Measurements from ENCODE around the gene ZC3H7A. TPM values are rescaled to one million over a fixed set of nuclear protein-coding genes. Genes with fewer than 3 reads are reported as not detected.

Gene ZC3H7A
- total RNA-seq, 1 experiment from 2014 or later, result 42.0 TPM

GRCh38 chr16:11719762-11720161, 77.3 kb downstream of the ZC3H7A start:
- Histone ChIP-seq H3K9me3 (no peaks in the 10 kb centered on the region), H3K36me3 (ENCODE audit: control insufficient read depth, insufficient read depth, low read length) (no peaks in the 10 kb centered on the region; the same call in 1 of the 2 replicates), H3K4me1 (no peaks in the 10 kb centered on the region), H3K4me3 (ENCODE audit: low read depth, low read length) (no peak overlapping the region), H3K27me3 (replicated peaks; ENCODE audit: control insufficient read depth, insufficient read depth, low read length) (no peaks in the 10 kb centered on the region)
- DNase-seq, result no peak
- Mint-ChIP-seq H3K27ac (ENCODE audit: unreplicated experiment) (no peak overlapping the region), H3K9me3 (ENCODE audit: unreplicated experiment) (no peaks in the 10 kb centered on the region), H3K4me1 (ENCODE audit: low read depth, unreplicated experiment) (peaks cover 13% of the 10 kb centered on the region), H3K27me3 (ENCODE audit: insufficient read depth, unreplicated experiment) (no peaks in the 10 kb centered on the region), H3K4me3 (ENCODE audit: unreplicated experiment) (no peak overlapping the region), H3K36me3 (ENCODE audit: insufficient read depth, unreplicated experiment) (peaks cover 52% of the 10 kb centered on the region)
- intact Hi-C loops (cut with micrococcal nuclease; ENCODE audit: unreplicated experiment), result no loop called here
- BruUV-seq (replicated peaks), result no TSS peak
- ChIA-PET CTCF (no interaction called here), POLR2A (interaction anchor here (0.6 kb wide), 1 partner anchor 77 kb away, joined by 3 read pairs; the partner anchor contains the start of gene ZC3H7A)
- no peak for TF ChIP-seq CTCF (IDR thresholded peaks at IDR 0.05; ENCODE audit: insufficient read depth in 1 of 2, low read depth in 1 of 2, low read length in 1 of 2, severe bottlenecking in 1 of 2, unreplicated experiment in 1 of 2)

GRCh38 chr16:11719171-11719570, 77.9 kb downstream of the ZC3H7A start:
- H3K4me3 ChIP-seq (ENCODE audit: low read depth, low read length), result no peak overlapping the region
- ChIA-PET POLR2A (interaction anchor here (0.6 kb wide), 1 partner anchor 78 kb away, joined by 3 read pairs; the partner anchor contains the start of gene ZC3H7A), CTCF (interaction anchor here (1.1 kb wide), 1 partner anchor 13 kb away, joined by 3 read pairs; no protein-coding TSS in a partner anchor)
- no peaks in the 10 kb centered on the region for H3K36me3 ChIP-seq (ENCODE audit: control insufficient read depth, insufficient read depth, low read length)
- Mint-ChIP-seq H3K27ac (ENCODE audit: unreplicated experiment) (no peak overlapping the region), H3K27me3 (ENCODE audit: insufficient read depth, unreplicated experiment) (no peaks in the 10 kb centered on the region), H3K36me3 (ENCODE audit: insufficient read depth, unreplicated experiment) (peaks cover 52% of the 10 kb centered on the region), H3K4me3 (ENCODE audit: unreplicated experiment) (no peak overlapping the region), H3K4me1 (ENCODE audit: low read depth, unreplicated experiment) (peaks cover 13% of the 10 kb centered on the region), H3K9me3 (ENCODE audit: unreplicated experiment) (no peaks in the 10 kb centered on the region)
- H3K4me1 ChIP-seq, result no peaks in the 10 kb centered on the region
- no peak for DNase-seq
- BruUV-seq (replicated peaks), result TSS peak; percentile 9
- no peaks in the 10 kb centered on the region for H3K9me3 ChIP-seq
- H3K27me3 ChIP-seq (replicated peaks; ENCODE audit: control insufficient read depth, insufficient read depth, low read length), result no peaks in the 10 kb centered on the region
- TF ChIP-seq CTCF (IDR thresholded peaks at IDR 0.05; ENCODE audit: insufficient read depth in 1 of 2, low read depth in 1 of 2, low read length in 1 of 2, severe bottlenecking in 1 of 2, unreplicated experiment in 1 of 2), result no peak
- intact Hi-C loops (cut with micrococcal nuclease; ENCODE audit: unreplicated experiment), result no loop called here

- DNase-seq, result no peak
- ChIA-PET POLR2A (interaction anchor here (0.5 kb wide), 1 partner anchor 49 kb away, joined by 5 read pairs; no protein-coding TSS in a partner anchor), CTCF (interaction anchor here (0.7 kb wide), 1 partner anchor 186 kb away, joined by 3 read pairs; no protein-coding TSS in a partner anchor)
- no peaks in the 10 kb centered on the region for H3K36me3 ChIP-seq (ENCODE audit: control insufficient read depth, insufficient read depth, low read length)
- intact Hi-C loops (cut with micrococcal nuclease; ENCODE audit: unreplicated experiment), result no loop called here
- H3K4me3 ChIP-seq (ENCODE audit: low read depth, low read length), result no peak overlapping the region
- H3K9me3 Mint-ChIP-seq (ENCODE audit: unreplicated experiment), result no peaks in the 10 kb centered on the region
- no peak overlapping the region for H3K4me3 Mint-ChIP-seq (ENCODE audit: unreplicated experiment)
- no peaks in the 10 kb centered on the region for H3K27me3 ChIP-seq (replicated peaks; ENCODE audit: control insufficient read depth, insufficient read depth, low read length)
- no peaks in the 10 kb centered on the region for H3K4me1 ChIP-seq
- no peaks in the 10 kb centered on the region for H3K27me3 Mint-ChIP-seq (ENCODE audit: insufficient read depth, unreplicated experiment)
- H3K27ac Mint-ChIP-seq (ENCODE audit: unreplicated experiment), result peak overlapping the region; percentile 45
- no peak for TF ChIP-seq CTCF (IDR thresholded peaks at IDR 0.05; ENCODE audit: insufficient read depth in 1 of 2, low read depth in 1 of 2, low read length in 1 of 2, severe bottlenecking in 1 of 2, unreplicated experiment in 1 of 2)
- H3K9me3 ChIP-seq, result no peaks in the 10 kb centered on the region
- H3K4me1 Mint-ChIP-seq (ENCODE audit: low read depth, unreplicated experiment), result peaks cover 13% of the 10 kb centered on the region
- BruUV-seq (replicated peaks), result no TSS peak
- H3K36me3 Mint-ChIP-seq (ENCODE audit: insufficient read depth, unreplicated experiment), result peaks cover 46% of the 10 kb centered on the region
These were observed 79.2 kb downstream of the ZC3H7A start for GRCh38 chr16:11717811-11718210.

Data from Caco-2 (cell line).